ACHN (cell line): ENCODE results near the gene CASTOR2.
"Not testable (repeated sequence)": the region's sequence is repeated elsewhere in the genome, so short reads cannot be mapped to it uniquely, and the experiment has no call there.

Experiments
- DNase-seq: peaks from one replicate; pipeline ENCODE4 v3.0.0-alpha.2; 2015
- in situ Hi-C: cut with HindIII; loops from 2 replicates; pipeline ENCODE4 v1.10.0; 2017; ENCODE audit warnings: low sequenced_read_pairs, low pct_ligation_motif_present, low pct_unique_long_range_greater_than_20kb

Gene CASTOR2

DNA sequence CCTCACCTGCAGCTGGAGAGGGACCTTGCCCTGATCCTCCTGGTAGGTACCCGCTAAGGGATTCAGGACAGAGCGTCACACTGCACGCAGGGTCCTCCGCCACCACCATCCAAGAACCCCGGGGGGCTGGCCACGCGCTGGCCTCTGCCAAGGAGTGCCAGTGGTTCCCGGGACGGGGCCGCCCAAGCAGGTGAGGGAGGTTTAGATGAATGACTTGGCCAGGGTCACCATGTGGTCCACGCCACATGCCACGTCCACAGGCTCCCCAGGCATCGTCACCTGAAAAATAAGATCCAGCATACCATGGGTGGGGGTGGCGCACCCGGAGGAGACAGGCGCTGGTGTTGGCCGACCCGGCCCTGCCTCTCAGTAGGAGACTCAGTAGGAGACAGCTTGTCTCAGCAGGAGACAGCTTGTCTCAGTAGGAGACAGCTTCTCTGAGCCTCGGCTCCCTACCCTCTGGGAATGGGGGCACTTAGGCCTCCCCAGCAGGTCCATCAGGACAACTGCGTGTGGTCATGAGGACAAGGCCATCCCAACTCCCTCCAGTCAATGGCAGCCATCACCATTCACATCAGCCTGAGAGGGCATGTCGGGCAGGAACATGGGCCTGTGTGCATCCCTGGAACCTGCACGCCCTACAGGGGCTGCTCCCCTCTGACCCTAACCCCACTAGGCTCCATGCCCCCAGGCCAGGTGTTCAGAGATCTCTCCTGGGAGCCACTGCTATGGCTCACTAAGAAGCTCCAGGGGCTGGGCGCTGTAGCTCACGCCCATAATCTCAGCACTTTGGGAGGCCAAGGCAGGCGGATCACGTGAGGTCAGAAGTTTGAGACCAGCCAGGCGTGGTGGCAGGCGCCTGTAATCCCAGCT, 78.6 kb downstream of the CASTOR2 start:
- DNase-seq: no peak
- in situ Hi-C loops: no loop called here

GRCh38 chr7:75045881-75046280, 81.4 kb downstream of the CASTOR2 start:
- in situ Hi-C loops: no loop called here
- no peak for DNase-seq

DNA sequence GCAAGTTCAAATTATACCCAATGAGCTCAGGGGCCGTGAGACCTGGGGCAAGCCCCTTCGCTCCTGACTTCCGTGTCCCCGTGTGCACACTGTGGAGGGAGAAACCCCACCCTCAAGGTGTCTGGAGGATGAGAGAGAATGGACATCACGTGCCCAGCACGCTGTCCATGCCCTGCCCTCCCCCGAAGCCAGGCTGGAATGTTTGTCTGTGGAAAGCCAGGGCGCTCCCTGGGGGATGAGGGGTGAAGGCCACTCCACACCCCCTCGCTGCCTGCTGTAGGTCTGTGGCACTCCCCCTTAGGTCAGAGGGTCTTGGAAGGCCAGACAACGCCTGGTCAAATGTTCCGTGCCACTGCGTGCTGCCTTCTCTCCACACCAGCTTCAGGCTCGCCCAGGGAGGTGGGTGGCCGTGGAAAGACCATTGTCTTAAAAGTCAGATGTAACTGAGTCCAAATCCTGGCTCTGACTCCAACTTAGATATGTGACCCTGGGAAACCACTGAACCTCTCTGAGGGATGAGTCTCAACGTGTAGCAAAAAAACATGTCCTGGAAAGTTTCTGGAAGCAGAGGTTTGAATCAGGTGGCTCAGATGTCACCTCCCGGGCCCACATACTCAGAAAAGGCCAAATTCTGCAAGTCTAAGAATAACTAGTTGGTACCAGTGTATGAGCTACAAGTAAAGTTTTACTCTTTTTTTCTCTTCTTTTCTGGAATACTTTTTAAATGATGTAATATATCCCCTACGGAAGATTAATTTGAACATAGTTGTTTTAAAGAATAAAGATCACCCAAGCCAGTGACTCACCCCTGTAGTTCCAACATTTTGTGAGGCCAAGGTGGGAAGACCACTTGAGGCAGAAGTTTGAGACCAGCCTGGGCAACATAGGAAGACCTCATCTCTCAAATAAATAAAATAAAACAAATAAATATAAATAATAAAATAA, 84.2 kb downstream of the CASTOR2 start:
- in situ Hi-C loops: no loop called here
- no peak for DNase-seq

- in situ Hi-C loops: no loop called here
- DNase-seq: no peak
Observed at GRCh38 chr7:75049817-75050216, 85.3 kb downstream of the CASTOR2 start.

DNA sequence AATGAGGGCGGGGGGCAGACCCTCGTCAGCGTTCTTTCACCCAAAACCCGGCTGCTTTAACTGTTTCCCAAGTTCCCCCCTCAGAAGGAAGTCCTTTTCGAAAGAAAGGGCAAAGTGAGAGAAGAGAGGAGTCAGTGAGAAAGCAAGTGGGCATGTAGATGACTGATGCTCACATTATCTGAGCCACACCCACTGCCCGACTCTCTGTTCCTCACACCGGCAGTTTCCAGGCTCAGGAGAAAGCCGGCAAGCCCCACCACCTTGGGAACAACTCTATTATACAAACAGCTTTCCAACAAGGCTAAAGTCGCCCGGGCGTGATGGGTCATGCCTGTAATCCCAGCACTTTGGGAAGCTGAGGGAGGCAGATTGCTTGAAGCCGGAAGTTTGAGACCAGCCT, 86.0 kb downstream of the CASTOR2 start:
- DNase-seq: no peak
- in situ Hi-C loops: no loop called here

DNA sequence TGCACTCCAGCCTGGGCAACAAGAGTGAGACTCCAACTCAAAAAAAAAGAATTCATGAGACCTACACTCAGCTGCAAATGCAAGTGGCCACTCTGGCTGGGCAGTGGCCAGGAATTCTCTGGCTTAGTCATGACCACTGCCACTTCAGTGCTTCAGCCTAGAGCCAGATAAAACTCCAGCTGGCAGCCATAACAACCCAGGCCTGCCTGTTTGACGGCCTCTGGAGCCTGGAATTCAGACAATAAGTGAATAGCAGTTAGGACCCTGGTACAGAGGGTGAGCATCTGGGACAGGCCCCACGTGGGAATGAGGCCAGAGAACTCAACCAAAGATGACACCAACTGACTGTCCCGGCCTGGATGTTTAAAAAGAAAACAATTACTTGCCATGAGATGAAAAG, 90.2 kb downstream of the CASTOR2 start:
- DNase-seq: peak; percentile 94
- in situ Hi-C loops: no loop called here

- in situ Hi-C loops: no loop called here
- no peak for DNase-seq
Observed at GRCh38 chr7:75055155-75055554, 90.7 kb downstream of the CASTOR2 start.

- in situ Hi-C loops: no loop called here
- DNase-seq: peak; percentile 30
Observed at GRCh38 chr7:75055830-75056772, 91.6 kb downstream of the CASTOR2 start.

- in situ Hi-C loops: no loop called here
- no peak for DNase-seq
Observed at GRCh38 chr7:75058406-75058805, 93.9 kb downstream of the CASTOR2 start.

DNA sequence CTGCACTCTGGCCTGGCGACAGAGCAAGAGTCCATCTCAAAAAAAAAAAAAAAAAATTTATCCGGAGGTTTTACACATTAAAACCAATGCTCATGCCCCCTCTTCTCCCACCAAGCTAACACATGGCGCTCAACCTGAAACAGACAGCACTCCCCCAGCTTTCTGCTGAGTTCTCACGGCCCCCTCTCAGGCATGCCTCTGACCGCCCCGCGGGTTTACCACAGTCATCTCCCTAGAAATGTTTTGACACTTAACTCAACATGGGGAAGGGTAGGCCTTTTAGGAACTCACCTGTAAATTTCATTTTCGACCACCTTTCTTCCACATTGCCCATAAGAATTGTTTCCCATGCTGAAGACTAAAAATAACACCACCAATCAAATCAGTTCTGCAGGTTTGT, 99.8 kb downstream of the CASTOR2 start:
- in situ Hi-C loops: no loop called here
- no peak for DNase-seq

DNA sequence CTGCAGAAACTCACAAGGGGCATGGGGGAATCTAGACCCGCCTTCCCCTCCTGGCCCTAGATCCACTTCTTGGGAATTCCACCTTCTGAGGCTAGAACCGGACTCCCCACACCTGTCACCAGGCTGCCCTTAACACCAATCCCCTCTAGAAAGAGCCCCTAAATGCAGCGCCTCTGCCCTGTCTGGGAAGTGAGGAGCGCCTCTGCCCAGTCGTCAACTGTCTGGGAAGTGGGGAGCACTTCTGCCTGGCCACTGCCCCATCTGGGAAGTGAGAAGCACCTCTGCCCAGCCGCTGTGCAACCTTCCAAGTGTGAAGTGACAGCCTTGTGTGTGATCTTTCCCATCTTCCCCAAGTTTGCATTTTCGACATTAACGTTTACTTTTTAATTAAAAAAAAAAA, 100.3 kb downstream of the CASTOR2 start:
- no peak for DNase-seq
- in situ Hi-C loops: no loop called here

DNA sequence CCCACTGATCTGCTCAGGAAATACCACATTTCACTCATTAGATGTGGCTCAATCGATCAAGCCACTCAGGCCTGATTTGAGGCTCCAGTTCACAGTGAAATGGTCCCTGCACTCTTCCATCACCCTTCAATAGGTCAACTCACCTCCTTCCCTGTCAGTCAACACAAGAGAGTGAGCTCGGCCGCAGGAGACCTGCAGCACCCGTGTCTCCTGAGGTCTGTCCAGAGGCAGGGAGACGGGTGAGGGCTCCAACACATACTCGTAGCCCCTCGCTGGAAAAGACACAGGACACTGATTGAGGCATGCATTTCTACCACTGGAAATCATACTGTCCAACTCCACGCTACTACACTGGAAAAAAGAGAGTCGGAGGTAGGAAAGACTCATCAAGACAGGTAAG, 102.0 kb downstream of the CASTOR2 start:
- DNase-seq: no peak
- in situ Hi-C loops: no loop called here

DNA sequence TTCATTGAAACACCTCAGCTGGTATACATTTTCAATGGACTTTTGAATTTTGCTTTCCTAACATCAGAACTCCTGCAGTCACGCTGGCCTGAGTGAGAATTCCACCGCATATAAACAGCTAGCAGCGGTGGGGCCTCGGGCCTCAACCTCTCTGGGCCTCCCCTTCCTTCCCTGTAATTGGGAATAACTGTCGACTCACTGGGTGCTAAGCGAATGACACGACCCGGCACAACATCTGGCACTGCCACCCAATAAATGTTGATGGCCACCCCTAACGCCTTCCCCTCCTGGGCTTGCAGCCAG, 108.4 kb downstream of the CASTOR2 start:
- DNase-seq: no peak
- in situ Hi-C loops: no loop called here

- DNase-seq, in situ Hi-C loops: not testable (repeated sequence)
Observed at GRCh38 chr7:75074262-75074641, 109.7 kb downstream of the CASTOR2 start.
